Right lobe of liver (tissue), 4 donors: ENCODE measurements around the gene ARMH3.

Experiments
- POLR2A ChIP-seq: fragments of 450-650 bp; IDR thresholded peaks from one replicate; pipeline ENCODE4 v1.6.1; 2017; ENCODE audit warnings: antibody characterized with exemption, mild to moderate bottlenecking
- TF ChIP-seq, protein P1 (sequence below), 4 donors: fragments of 200-600 bp in 3 of 4; fragments of 450-650 bp in 1 of 4; IDR thresholded peaks; one replicate each; pipeline versions ENCODE4 v1.5.1 to v1.8.0; 2016 to 2022; ENCODE audit warnings: antibody characterized with exemption in 4 of 4, mild to moderate bottlenecking in 2 of 4
- donor health status: DM: no; HTN: no; CAD: no.
- donor health status: DM: no; HTN: no; CAD: no.
- donor health status: DM: no; HTN: yes; CAD: no.

DNA sequence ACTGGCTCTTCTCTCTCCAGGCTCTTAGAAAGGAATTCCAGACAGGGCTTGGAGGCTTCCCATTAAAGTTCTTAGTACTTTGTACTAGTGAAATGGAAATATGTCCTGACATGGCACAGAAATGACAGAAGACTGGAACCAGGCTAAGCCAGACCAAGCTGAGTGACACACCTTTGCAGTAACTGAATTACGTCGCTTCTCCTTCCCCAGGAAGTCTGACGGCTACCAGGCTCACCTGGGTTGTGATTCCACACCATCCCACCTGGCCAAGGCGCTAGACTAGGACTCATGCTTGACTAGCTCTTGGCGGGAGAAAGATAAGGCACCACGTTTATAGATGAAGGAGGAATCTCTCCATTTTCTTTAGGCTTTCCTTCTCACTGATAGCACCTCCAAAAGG, 161.7 kb downstream of the ARMH3 start:
- TF ChIP-seq, protein P1, sequence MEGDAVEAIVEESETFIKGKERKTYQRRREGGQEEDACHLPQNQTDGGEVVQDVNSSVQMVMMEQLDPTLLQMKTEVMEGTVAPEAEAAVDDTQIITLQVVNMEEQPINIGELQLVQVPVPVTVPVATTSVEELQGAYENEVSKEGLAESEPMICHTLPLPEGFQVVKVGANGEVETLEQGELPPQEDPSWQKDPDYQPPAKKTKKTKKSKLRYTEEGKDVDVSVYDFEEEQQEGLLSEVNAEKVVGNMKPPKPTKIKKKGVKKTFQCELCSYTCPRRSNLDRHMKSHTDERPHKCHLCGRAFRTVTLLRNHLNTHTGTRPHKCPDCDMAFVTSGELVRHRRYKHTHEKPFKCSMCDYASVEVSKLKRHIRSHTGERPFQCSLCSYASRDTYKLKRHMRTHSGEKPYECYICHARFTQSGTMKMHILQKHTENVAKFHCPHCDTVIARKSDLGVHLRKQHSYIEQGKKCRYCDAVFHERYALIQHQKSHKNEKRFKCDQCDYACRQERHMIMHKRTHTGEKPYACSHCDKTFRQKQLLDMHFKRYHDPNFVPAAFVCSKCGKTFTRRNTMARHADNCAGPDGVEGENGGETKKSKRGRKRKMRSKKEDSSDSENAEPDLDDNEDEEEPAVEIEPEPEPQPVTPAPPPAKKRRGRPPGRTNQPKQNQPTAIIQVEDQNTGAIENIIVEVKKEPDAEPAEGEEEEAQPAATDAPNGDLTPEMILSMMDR (IDR thresholded peaks at IDR 0.05) = no peak
- TF ChIP-seq POLR2A = no peak
